Osteoblast (primary cell): ENCODE measurements around the gene PRG3. TPM values are rescaled to one million over a fixed set of nuclear protein-coding genes. Genes with fewer than 3 reads are reported as not detected.

Source experiments
- DNase-seq: peaks from one replicate; pipeline ENCODE4 v3.0.0; 2011; ENCODE audit warnings: low spot score, mixed read lengths; ENCODE audit not compliant: insufficient read length; ENCODE audit errors: missing footprints
- H2AFZ ChIP-seq: 2 replicates; pipeline ENCODE4 v1.6.0; 2011; ENCODE audit warnings: mild to moderate bottlenecking, low read length
- H3K27ac ChIP-seq: 2 replicates; pipeline ENCODE4 v1.5.1; 2011; ENCODE audit warnings: mild to moderate bottlenecking, low read depth, low read length, moderate library complexity
- H3K27me3 ChIP-seq: 2 replicates; pipeline ENCODE4 v1.6.0; 2012; ENCODE audit warnings: mild to moderate bottlenecking, control low read depth, inconsistent platforms, low read length, moderate library complexity; ENCODE audit not compliant: insufficient read depth
- H3K36me3 ChIP-seq: 2 replicates; pipeline ENCODE4 v1.5.1; 2011; ENCODE audit warnings: mild to moderate bottlenecking, low read length, control low read depth, moderate library complexity; ENCODE audit not compliant: insufficient read depth
- H3K4me1 ChIP-seq: 2 replicates; pipeline ENCODE4 v1.5.1; 2011; ENCODE audit warnings: mild to moderate bottlenecking, low read length, control low read depth, moderate library complexity; ENCODE audit not compliant: insufficient read depth
- H3K4me2 ChIP-seq: 2 replicates; pipeline ENCODE4 v1.6.0; 2011; ENCODE audit warnings: mild to moderate bottlenecking, low read length; ENCODE audit not compliant: insufficient read depth
- H3K4me3 ChIP-seq: fragments of 200-600 bp; sonication (generic); 3 replicates; pipeline ENCODE4 v1.5.1; 2012; ENCODE audit warnings: mild to moderate bottlenecking, low read length, inconsistent platforms; ENCODE audit not compliant: insufficient read depth
- H3K79me2 ChIP-seq: 2 replicates; pipeline ENCODE4 v1.6.0; 2012; ENCODE audit warnings: mild to moderate bottlenecking, low read length, control low read depth, inconsistent platforms; ENCODE audit not compliant: insufficient read depth
- H3K9me3 ChIP-seq: 2 replicates; pipeline ENCODE4 v1.5.1; 2011; ENCODE audit warnings: low read depth, low read length, control low read depth
- H4K20me1 ChIP-seq: 2 replicates; pipeline ENCODE4 v1.6.0; 2012; ENCODE audit warnings: mild to moderate bottlenecking, low read length, control low read depth; ENCODE audit not compliant: insufficient read depth
- CTCF ChIP-seq: IDR thresholded peaks from 2 replicates; pipeline ENCODE4 v1.5.1; 2011; ENCODE audit warnings: mild to moderate bottlenecking, low read depth, low read length, moderate library complexity; ENCODE audit errors: extremely low read depth
- total RNA-seq: library from RNA; depleted of rRNA; stranded (reverse); fragments of >200 nt; gene quantifications from 2 replicates; pipeline ENCODE4 v1.2.3, GENCODE V29; 2012

PRG3 gene
- total RNA-seq, 1 donor: not detected

GRCh38 chr11:57424792-57425564 lies 44.0 kb upstream of the PRG3 start:
- peak; percentile 89 for DNase-seq
- Histone ChIP-seq H3K27me3 (no peaks in the 10 kb centered on the region), H4K20me1 (no peaks in the 10 kb centered on the region), H3K4me2 (peak overlapping the region; percentile 74), H3K27ac (peak overlapping the region; percentile 96), H2AFZ (no peak overlapping the region), H3K9me3 (no peaks in the 10 kb centered on the region), H3K4me1 (peaks cover 45% of the 10 kb centered on the region), H3K4me3 (peak overlapping the region; percentile 35), H3K79me2 (peaks cover 20% of the 10 kb centered on the region), H3K36me3 (peaks cover 25% of the 10 kb centered on the region)
- no peak for TF ChIP-seq CTCF

DNA sequence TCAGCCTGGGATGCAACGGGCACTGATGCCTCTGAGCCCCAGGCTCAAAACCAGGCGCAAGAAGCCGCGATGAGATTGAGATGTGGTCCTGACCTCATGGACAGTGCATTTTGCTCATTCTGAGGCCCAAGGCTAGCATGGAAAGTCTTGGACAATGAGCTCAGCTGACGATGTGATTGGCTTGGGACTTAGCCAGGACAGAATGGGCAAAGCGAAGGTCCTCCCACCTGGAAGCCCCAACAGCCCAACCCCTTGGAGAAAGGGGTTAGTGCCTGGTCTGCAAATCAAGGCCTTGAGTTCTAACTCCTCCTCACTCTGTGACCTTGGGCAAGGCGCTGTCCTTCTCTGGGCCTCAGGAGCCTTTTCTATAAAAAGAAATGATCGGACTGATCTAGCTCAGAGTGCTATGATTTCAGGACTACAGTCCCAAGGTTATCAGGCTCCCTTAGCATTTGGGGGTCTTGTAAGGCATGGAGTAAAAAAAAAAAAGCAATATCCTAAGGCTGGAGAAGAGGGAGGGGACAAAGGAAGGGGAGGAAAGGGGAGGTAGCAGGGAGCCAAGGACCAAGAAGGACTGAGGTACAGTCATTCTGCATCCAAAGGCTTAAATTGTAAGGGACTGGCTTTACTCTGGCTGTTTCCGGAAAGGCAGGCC lies 43.3 kb upstream of the PRG3 start:
- no peaks in the 10 kb centered on the region for H3K9me3 ChIP-seq
- DNase-seq: no peak
- peak overlapping the region; percentile 74 for H3K4me2 ChIP-seq
- peaks cover 20% of the 10 kb centered on the region for H3K79me2 ChIP-seq
- TF ChIP-seq CTCF: no peak
- H3K4me3 ChIP-seq: peak overlapping the region; percentile 35
- no peaks in the 10 kb centered on the region for H3K27me3 ChIP-seq
- no peak overlapping the region for H2AFZ ChIP-seq
- peak overlapping the region; percentile 96 for H3K27ac ChIP-seq
- no peaks in the 10 kb centered on the region for H4K20me1 ChIP-seq
- H3K4me1 ChIP-seq: peaks cover 45% of the 10 kb centered on the region
- peaks cover 28% of the 10 kb centered on the region for H3K36me3 ChIP-seq

- Histone ChIP-seq H3K79me2 (peaks cover 20% of the 10 kb centered on the region), H3K4me2 (no peak overlapping the region), H3K9me3 (no peaks in the 10 kb centered on the region), H3K36me3 (peaks cover 36% of the 10 kb centered on the region), H3K4me3 (no peak overlapping the region), H4K20me1 (no peaks in the 10 kb centered on the region), H3K27me3 (no peaks in the 10 kb centered on the region), H3K27ac (no peak overlapping the region), H2AFZ (no peak overlapping the region), H3K4me1 (peaks cover 37% of the 10 kb centered on the region)
- TF ChIP-seq CTCF: no peak
- DNase-seq: no peak
Measured at GRCh38 chr11:57422669-57423068, 41.7 kb upstream of the PRG3 start.

- Histone ChIP-seq H3K9me3 (no peaks in the 10 kb centered on the region), H3K4me2 (no peak overlapping the region), H3K36me3 (peaks cover 42% of the 10 kb centered on the region), H3K27ac (no peak overlapping the region), H3K4me3 (no peak overlapping the region), H3K79me2 (peaks cover 20% of the 10 kb centered on the region), H3K27me3 (no peaks in the 10 kb centered on the region), H4K20me1 (no peaks in the 10 kb centered on the region), H2AFZ (no peak overlapping the region), H3K4me1 (peaks cover 28% of the 10 kb centered on the region)
- no peak for DNase-seq
- no peak for TF ChIP-seq CTCF
Measured at GRCh38 chr11:57421805-57422204, 40.9 kb upstream of the PRG3 start.
